ENCODE results near the gene SLC49A3. TPM values are rescaled to one million over a fixed set of nuclear protein-coding genes. Genes with fewer than 3 reads are reported as not detected.

SLC49A3 gene
- total and polyA plus RNA-seq, 10 donors = 5.6 to 28.8 (median 17.0) TPM

GRCh38 chr4:651884-652642 lies 36.9 kb downstream of the SLC49A3 start:
- TF ChIP-seq, protein P1, sequence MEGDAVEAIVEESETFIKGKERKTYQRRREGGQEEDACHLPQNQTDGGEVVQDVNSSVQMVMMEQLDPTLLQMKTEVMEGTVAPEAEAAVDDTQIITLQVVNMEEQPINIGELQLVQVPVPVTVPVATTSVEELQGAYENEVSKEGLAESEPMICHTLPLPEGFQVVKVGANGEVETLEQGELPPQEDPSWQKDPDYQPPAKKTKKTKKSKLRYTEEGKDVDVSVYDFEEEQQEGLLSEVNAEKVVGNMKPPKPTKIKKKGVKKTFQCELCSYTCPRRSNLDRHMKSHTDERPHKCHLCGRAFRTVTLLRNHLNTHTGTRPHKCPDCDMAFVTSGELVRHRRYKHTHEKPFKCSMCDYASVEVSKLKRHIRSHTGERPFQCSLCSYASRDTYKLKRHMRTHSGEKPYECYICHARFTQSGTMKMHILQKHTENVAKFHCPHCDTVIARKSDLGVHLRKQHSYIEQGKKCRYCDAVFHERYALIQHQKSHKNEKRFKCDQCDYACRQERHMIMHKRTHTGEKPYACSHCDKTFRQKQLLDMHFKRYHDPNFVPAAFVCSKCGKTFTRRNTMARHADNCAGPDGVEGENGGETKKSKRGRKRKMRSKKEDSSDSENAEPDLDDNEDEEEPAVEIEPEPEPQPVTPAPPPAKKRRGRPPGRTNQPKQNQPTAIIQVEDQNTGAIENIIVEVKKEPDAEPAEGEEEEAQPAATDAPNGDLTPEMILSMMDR (IDR thresholded peaks at IDR 0.05 in 8 of 11, conservative IDR thresholded peaks at IDR 0.05 in 3 of 11) = no peak
- no peak for TF ChIP-seq POLR2AphosphoS5 (IDR thresholded peaks at IDR 0.05)
- no peak for TF ChIP-seq POLR2A (IDR thresholded peaks at IDR 0.05)
- Histone ChIP-seq H3K36me3 (no peaks in the 10 kb centered on the region), H3K27me3 (replicated peaks in 1 of 7) (peaks cover 0 to 51% (median 17%) of the 10 kb centered on the region in 7 donors), H3K4me1 (no peaks in the 10 kb centered on the region), H3K4me3 (no peak overlapping the region), H3K27ac (no peak overlapping the region), H3K9me3 (no peaks in the 10 kb centered on the region)
- 66 to 70% (median 68%) methylated on average over 19 to 24 of the region's 24 CpGs for WGBS, 5 donors
- intact Hi-C loops (cut with DNase I; ENCODE audit: low total_unique reads) = no loop called here
- peak; percentile 67 for DNase-seq

DNA sequence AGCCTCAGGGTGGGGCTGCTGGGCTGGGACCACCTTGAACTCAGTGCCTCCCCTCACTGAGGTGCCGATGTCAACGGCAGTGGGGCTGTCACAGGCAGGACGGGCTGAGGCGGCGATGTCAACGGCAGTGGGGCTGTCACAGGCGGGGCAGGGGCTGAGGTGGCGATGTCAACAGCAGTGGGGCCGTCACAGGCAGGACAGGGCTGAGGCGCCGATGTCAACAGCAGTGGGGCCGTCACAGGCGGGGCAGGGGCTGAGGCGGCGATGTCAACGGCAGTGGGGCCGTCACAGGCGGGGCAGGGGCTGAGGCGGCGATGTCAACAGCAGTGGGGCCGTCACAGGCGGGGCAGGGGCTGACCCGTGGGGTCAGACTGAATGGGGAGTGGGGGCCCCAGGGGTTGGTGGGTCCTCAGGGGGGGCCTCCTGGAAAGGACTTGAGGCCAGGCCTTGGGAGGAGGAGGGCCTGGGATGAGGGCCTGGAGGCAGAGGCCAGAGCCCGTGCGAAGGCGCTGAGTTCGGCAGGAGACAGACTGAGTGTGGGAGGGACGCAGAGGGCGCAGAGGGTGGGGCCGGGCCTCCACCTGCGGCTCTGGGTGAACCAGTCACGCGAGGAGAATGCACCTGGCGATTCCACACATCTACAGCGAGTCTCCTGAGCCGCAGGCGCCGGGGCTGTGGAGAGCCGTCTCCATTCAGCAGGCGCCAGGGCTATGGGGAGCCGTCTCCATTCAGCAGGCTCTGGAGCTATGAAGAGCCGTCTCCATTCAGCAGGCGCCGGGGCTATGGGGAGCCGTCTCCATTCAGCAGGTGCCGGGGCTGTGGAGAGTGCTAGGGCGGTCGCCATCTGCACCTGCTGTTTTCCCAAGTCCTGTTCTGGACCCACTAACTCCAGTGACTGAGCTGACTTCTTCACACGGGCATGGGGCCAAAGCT lies 37.7 kb downstream of the SLC49A3 start:
- H3K36me3 ChIP-seq = no peaks in the 10 kb centered on the region

GRCh38 chr4:650461-650860 lies 38.5 kb downstream of the SLC49A3 start:
- peak; percentile 50 for DNase-seq
- Histone ChIP-seq H3K36me3 (no peaks in the 10 kb centered on the region), H3K9me3 (no peaks in the 10 kb centered on the region), H3K4me1 (no peaks in the 10 kb centered on the region), H3K27ac (no peak overlapping the region), H3K27me3 (replicated peaks in 1 of 7) (peaks cover 0 to 61% (median 17%) of the 10 kb centered on the region in 7 donors), H3K4me3 (no peak overlapping the region)
- WGBS, 5 donors = 65 to 84% (median 78%) methylated on average over 18 of the region's 18 CpGs
- intact Hi-C loops (cut with DNase I; ENCODE audit: low total_unique reads) = no loop called here
- TF ChIP-seq, protein P1 (IDR thresholded peaks at IDR 0.05 in 8 of 11, conservative IDR thresholded peaks at IDR 0.05 in 3 of 11) = no peak
- TF ChIP-seq POLR2AphosphoS5 (IDR thresholded peaks at IDR 0.05) = no peak

More for the DNA sequence above, 37.7 kb downstream of the SLC49A3 start:
- Histone ChIP-seq H3K27ac (no peak overlapping the region), H3K9me3 (no peaks in the 10 kb centered on the region), H3K4me3 (no peak overlapping the region), H3K4me1 (no peaks in the 10 kb centered on the region), H3K27me3 (replicated peaks in 1 of 7) (peaks cover 0 to 59% (median 17%) of the 10 kb centered on the region in 7 donors)
- TF ChIP-seq POLR2AphosphoS5 (IDR thresholded peaks at IDR 0.05) = no peak
- no peak for TF ChIP-seq POLR2A (IDR thresholded peaks at IDR 0.05)
- TF ChIP-seq, protein P1 (IDR thresholded peaks at IDR 0.05 in 8 of 11, conservative IDR thresholded peaks at IDR 0.05 in 3 of 11) = no peak
- DNase-seq = peak; percentile 71
- intact Hi-C loops (cut with DNase I; ENCODE audit: low total_unique reads) = no loop called here
- 42 to 58% (median 52%) methylated on average over 42 to 49 of the region's 49 CpGs for WGBS, 5 donors
